Neural progenitor cell (in vitro differentiated cells): ENCODE data around the gene CDK5RAP3. TPM values are rescaled to one million over a fixed set of nuclear protein-coding genes. Genes with fewer than 3 reads are reported as not detected.

Experiments used
- DNase-seq: peaks from one replicate; pipeline ENCODE4 v3.0.0-alpha.2; 2016; ENCODE audit warnings: low spot score
- H2AFZ ChIP-seq: fragments of 200-600 bp; sonication (generic); replicated peaks from 2 replicates; pipeline ENCODE4 v1.6.1; 2016; ENCODE audit warnings: antibody characterized with exemption
- H3F3A ChIP-seq: fragments of 200-600 bp; sonication (generic); 2 replicates; pipeline ENCODE4 v1.6.1; 2016; ENCODE audit warnings: antibody characterized with exemption, low read depth
- H3K27ac ChIP-seq: fragments of 200-600 bp; sonication (generic); 2 replicates; pipeline ENCODE4 v1.5.1; 2016; ENCODE audit warnings: mild to moderate bottlenecking
- H3K27me3 ChIP-seq: fragments of 200-600 bp; sonication (generic); 2 replicates; pipeline ENCODE4 v1.6.1; 2016; ENCODE audit warnings: mild to moderate bottlenecking, moderate library complexity
- H3K36me3 ChIP-seq: fragments of 200-600 bp; sonication (generic); 2 replicates; pipeline ENCODE4 v1.5.1; 2016
- H3K4me1 ChIP-seq: fragments of 200-600 bp; sonication (generic); 2 replicates; pipeline ENCODE4 v1.6.1; 2016; ENCODE audit warnings: mixed run types
- H3K4me2 ChIP-seq: fragments of 200-600 bp; sonication (generic); 2 replicates; pipeline ENCODE4 v1.6.1; 2016
- H3K4me3 ChIP-seq: fragments of 200-600 bp; sonication (generic); 2 replicates; pipeline ENCODE4 v1.5.1; 2016
- H3K79me2 ChIP-seq: fragments of 200-600 bp; sonication (generic); 2 replicates; pipeline ENCODE4 v1.6.1; 2016; ENCODE audit warnings: low read depth
- H3K9ac ChIP-seq: fragments of 200-600 bp; sonication (generic); 2 replicates; pipeline ENCODE4 v1.6.1; 2016
- H3K9me3 ChIP-seq: fragments of 200-600 bp; sonication (generic); 2 replicates; pipeline ENCODE4 v1.5.1; 2016; ENCODE audit warnings: low read depth
- H4K20me1 ChIP-seq: fragments of 200-600 bp; sonication (generic); 2 replicates; pipeline ENCODE4 v1.6.1; 2016; ENCODE audit warnings: low read depth
- H3K27ac Mint-ChIP-seq: 3 replicates; pipeline ENCODE4 v1.8.0; 2021; ENCODE audit warnings: mixed read lengths
- H3K27me3 Mint-ChIP-seq: 2 replicates; pipeline ENCODE4 v1.8.0; 2022; ENCODE audit warnings: low read depth, mild to moderate bottlenecking, inconsistent platforms, moderate library complexity, mixed read lengths; ENCODE audit not compliant: insufficient read depth
- H3K36me3 Mint-ChIP-seq: 3 replicates; pipeline ENCODE4 v1.8.0; 2021; ENCODE audit warnings: mixed read lengths
- H3K4me1 Mint-ChIP-seq: 3 replicates; pipeline ENCODE4 v1.8.0; 2021; ENCODE audit warnings: mixed read lengths
- H3K4me3 Mint-ChIP-seq: 3 replicates; pipeline ENCODE4 v1.8.0; 2021; ENCODE audit warnings: mild to moderate bottlenecking, moderate library complexity, mixed read lengths
- H3K9me3 Mint-ChIP-seq: 3 replicates; pipeline ENCODE4 v1.8.0; 2020; ENCODE audit warnings: mixed read lengths
- EZH2 ChIP-seq: fragments of 200-600 bp; sonication (generic); IDR thresholded peaks from 2 replicates; pipeline ENCODE4 v1.6.1; 2017; ENCODE audit warnings: antibody characterized with exemption, mild to moderate bottlenecking, moderate library complexity
- EZH2phosphoT487 ChIP-seq: fragments of 200-600 bp; sonication (generic); IDR thresholded peaks from 2 replicates; pipeline ENCODE4 v1.6.1; 2017; ENCODE audit warnings: antibody characterized with exemption
- total RNA-seq: library from RNA; depleted of rRNA; stranded (reverse); fragments of >200 nt; gene quantifications from 2 replicates; pipeline ENCODE4 v1.2.3, GENCODE V29; 2015; ENCODE audit warnings: low replicate concordance
- TF ChIP-seq, protein P1 (sequence below): fragments of 200-600 bp; sonication (generic); IDR thresholded peaks from 2 replicates; pipeline ENCODE4 v1.5.1; 2017; ENCODE audit warnings: antibody characterized with exemption, mild to moderate bottlenecking

The CDK5RAP3 gene
- total RNA-seq, 1 donor from 2014 or later = 104 TPM

DNA sequence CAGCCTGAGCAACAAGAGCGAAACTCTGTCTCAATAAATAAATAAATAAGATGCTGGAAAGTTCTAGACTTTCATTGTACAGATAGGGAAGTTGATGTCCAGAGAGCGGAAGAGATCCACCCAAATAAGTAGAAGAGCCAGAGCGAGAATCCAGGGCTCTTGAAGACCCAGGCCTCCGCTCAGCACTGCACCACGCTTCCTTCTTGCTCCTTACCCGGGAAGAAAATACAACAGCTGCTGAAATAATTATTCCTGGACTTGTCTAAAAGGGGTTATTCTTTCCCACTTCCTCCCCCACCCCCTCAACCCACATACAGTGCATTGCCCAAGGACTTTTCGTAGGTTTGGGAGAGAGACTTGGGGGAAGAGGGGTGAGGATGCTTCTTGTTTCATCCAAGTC is 26.7 kb downstream of the CDK5RAP3 start:
- peaks cover 74% of the 10 kb centered on the region for H3K4me1 Mint-ChIP-seq
- no peak overlapping the region for H3K27ac ChIP-seq
- no peak overlapping the region for H2AFZ ChIP-seq
- no peak overlapping the region for H3K4me3 Mint-ChIP-seq
- peak overlapping the region; percentile 97 for H3K27ac Mint-ChIP-seq
- peaks cover 64% of the 10 kb centered on the region for H3F3A ChIP-seq
- peaks cover 72% of the 10 kb centered on the region for H3K4me1 ChIP-seq
- H3K79me2 ChIP-seq = no peaks in the 10 kb centered on the region
- H3K9ac ChIP-seq = no peak overlapping the region
- peaks cover 6% of the 10 kb centered on the region for H3K27me3 Mint-ChIP-seq
- no peak for TF ChIP-seq EZH2
- no peak for TF ChIP-seq EZH2phosphoT487
- TF ChIP-seq, protein P1, sequence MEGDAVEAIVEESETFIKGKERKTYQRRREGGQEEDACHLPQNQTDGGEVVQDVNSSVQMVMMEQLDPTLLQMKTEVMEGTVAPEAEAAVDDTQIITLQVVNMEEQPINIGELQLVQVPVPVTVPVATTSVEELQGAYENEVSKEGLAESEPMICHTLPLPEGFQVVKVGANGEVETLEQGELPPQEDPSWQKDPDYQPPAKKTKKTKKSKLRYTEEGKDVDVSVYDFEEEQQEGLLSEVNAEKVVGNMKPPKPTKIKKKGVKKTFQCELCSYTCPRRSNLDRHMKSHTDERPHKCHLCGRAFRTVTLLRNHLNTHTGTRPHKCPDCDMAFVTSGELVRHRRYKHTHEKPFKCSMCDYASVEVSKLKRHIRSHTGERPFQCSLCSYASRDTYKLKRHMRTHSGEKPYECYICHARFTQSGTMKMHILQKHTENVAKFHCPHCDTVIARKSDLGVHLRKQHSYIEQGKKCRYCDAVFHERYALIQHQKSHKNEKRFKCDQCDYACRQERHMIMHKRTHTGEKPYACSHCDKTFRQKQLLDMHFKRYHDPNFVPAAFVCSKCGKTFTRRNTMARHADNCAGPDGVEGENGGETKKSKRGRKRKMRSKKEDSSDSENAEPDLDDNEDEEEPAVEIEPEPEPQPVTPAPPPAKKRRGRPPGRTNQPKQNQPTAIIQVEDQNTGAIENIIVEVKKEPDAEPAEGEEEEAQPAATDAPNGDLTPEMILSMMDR = no peak
- no peaks in the 10 kb centered on the region for H3K9me3 Mint-ChIP-seq
- H3K9me3 ChIP-seq = no peaks in the 10 kb centered on the region
- H3K4me3 ChIP-seq = no peak overlapping the region
- H3K4me2 ChIP-seq = no peak overlapping the region
- H3K36me3 Mint-ChIP-seq = no peaks in the 10 kb centered on the region
- H4K20me1 ChIP-seq = no peaks in the 10 kb centered on the region
- no peaks in the 10 kb centered on the region for H3K36me3 ChIP-seq
- no peaks in the 10 kb centered on the region for H3K27me3 ChIP-seq
- no peak for DNase-seq

DNA sequence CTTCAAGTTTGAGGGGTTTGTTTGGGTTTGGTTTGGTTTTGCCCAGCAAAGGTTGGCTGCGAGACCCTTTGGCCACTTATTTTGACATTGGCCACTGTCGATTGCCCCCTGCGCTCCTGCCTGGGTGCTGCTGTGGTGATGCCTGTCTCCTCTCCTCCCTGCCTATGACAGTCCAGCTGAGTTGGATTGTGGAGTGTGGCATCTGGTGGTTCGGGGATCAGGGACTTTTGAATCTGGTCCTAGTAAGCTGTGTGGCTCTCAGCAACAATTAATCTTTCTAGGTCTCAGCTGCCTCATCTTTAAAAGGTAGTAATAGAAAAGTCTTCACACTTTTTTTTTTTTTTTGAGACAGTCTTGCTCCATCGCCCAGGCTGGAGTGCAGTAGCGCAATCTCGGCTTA is 27.1 kb downstream of the CDK5RAP3 start:
- no peaks in the 10 kb centered on the region for H4K20me1 ChIP-seq
- no peak overlapping the region for H3K4me2 ChIP-seq
- no peak overlapping the region for H2AFZ ChIP-seq
- no peak overlapping the region for H3K27ac ChIP-seq
- no peaks in the 10 kb centered on the region for H3K79me2 ChIP-seq
- peaks cover 72% of the 10 kb centered on the region for H3K4me1 ChIP-seq
- H3K9me3 ChIP-seq = no peaks in the 10 kb centered on the region
- H3K27ac Mint-ChIP-seq = peak overlapping the region; percentile 97
- H3K27me3 ChIP-seq = no peaks in the 10 kb centered on the region
- no peak overlapping the region for H3K4me3 ChIP-seq
- no peaks in the 10 kb centered on the region for H3K36me3 ChIP-seq
- no peaks in the 10 kb centered on the region for H3K36me3 Mint-ChIP-seq
- no peak overlapping the region for H3K4me3 Mint-ChIP-seq
- no peak for TF ChIP-seq EZH2
- TF ChIP-seq EZH2phosphoT487 = no peak
- TF ChIP-seq, protein P1 = no peak
- DNase-seq = no peak
- no peak overlapping the region for H3K9ac ChIP-seq
- peaks cover 74% of the 10 kb centered on the region for H3K4me1 Mint-ChIP-seq
- H3F3A ChIP-seq = peaks cover 64% of the 10 kb centered on the region
- peaks cover 6% of the 10 kb centered on the region for H3K27me3 Mint-ChIP-seq
- no peaks in the 10 kb centered on the region for H3K9me3 Mint-ChIP-seq

DNA sequence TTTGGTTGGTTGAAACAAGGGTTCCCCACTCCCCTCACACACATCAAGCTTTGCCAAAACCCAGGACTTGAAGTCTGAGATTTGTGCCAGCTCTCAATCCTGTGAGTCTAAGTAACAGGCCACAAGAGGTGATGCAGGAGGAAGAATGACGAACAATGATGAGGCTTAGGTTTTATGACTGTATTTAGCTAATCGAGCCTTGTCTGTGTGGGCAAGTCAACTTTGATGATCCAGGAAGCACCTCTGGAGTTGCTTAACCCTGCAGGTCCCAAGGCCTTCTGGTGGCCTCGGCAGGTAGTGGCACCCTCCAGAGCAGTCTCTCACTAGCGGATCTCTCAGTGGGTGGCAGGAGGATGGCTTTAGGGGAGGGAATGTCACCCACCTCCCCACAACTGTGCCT is 28.7 kb downstream of the CDK5RAP3 start:
- DNase-seq = no peak
- Histone ChIP-seq H2AFZ (no peak overlapping the region), H3K9me3 (no peaks in the 10 kb centered on the region)

More for the DNA sequence above, 28.7 kb downstream of the CDK5RAP3 start:
- Histone ChIP-seq H3K4me1 (peaks cover 72% of the 10 kb centered on the region), H3K27me3 (no peaks in the 10 kb centered on the region), H4K20me1 (no peaks in the 10 kb centered on the region), H3K9ac (no peak overlapping the region), H3K4me2 (no peak overlapping the region), H3K4me3 (no peak overlapping the region), H3K27ac (no peak overlapping the region), H3K79me2 (no peaks in the 10 kb centered on the region), H3K36me3 (no peaks in the 10 kb centered on the region), H3F3A (peaks cover 64% of the 10 kb centered on the region)
- Mint-ChIP-seq H3K36me3 (no peaks in the 10 kb centered on the region), H3K27me3 (peaks cover 9% of the 10 kb centered on the region), H3K9me3 (no peaks in the 10 kb centered on the region), H3K27ac (peak overlapping the region; percentile 97), H3K4me3 (peak overlapping the region; percentile 46), H3K4me1 (peaks cover 74% of the 10 kb centered on the region)
- TF ChIP-seq EZH2phosphoT487 = no peak
- TF ChIP-seq, protein P1 = no peak
- no peak for TF ChIP-seq EZH2
